ENCODE data around the gene CHIT1.

CHIT1 gene

GRCh38 chr1:203172184-203173010, 57.1 kb downstream of the CHIT1 start:
- no peak for DNase-seq

GRCh38 chr1:203171341-203172183, 57.9 kb downstream of the CHIT1 start:
- no peak for DNase-seq

GRCh38 chr1:203170625-203171330, 58.7 kb downstream of the CHIT1 start:
- no peak for DNase-seq

GRCh38 chr1:203169770-203170520, 59.5 kb downstream of the CHIT1 start:
- no peak for DNase-seq

GRCh38 chr1:203168991-203169390, 60.5 kb downstream of the CHIT1 start:
- no peak for DNase-seq

GRCh38 chr1:203168256-203168786, 61.2 kb downstream of the CHIT1 start:
- no peak for DNase-seq

GRCh38 chr1:203167913-203168200, 61.6 kb downstream of the CHIT1 start:
- no peak for DNase-seq

- no peak for DNase-seq
These were observed 62.2 kb downstream of the CHIT1 start for GRCh38 chr1:203167026-203167912.

GRCh38 chr1:203166192-203166940, 63.1 kb downstream of the CHIT1 start:
- no peak for DNase-seq

Data from stimulated activated naive CD4-positive, alpha-beta T cell treated with Interleukin-2 at 50 U/mL for 16 hours (primary cell).